ENCODE results near the gene ZBTB9.

Gene ZBTB9

GRCh38 chr6:33424855-33425667, 29.3 kb upstream of the ZBTB9 start:
- DNase-seq, result peak; percentile 68 to 69
- TF ChIP-seq GATA1 (IDR thresholded peaks at IDR 0.05; ENCODE audit: low read depth, low read length) (no peak), POLR2A (IDR thresholded peaks at IDR 0.05; ENCODE audit: low read length) (peak; percentile 62)

GRCh38 chr6:33425668-33426577, 28.5 kb upstream of the ZBTB9 start:
- TF ChIP-seq POLR2A (IDR thresholded peaks at IDR 0.05; ENCODE audit: low read length), result peak; percentile 47
- TF ChIP-seq GATA1 (IDR thresholded peaks at IDR 0.05; ENCODE audit: low read depth, low read length), result no peak

DNA sequence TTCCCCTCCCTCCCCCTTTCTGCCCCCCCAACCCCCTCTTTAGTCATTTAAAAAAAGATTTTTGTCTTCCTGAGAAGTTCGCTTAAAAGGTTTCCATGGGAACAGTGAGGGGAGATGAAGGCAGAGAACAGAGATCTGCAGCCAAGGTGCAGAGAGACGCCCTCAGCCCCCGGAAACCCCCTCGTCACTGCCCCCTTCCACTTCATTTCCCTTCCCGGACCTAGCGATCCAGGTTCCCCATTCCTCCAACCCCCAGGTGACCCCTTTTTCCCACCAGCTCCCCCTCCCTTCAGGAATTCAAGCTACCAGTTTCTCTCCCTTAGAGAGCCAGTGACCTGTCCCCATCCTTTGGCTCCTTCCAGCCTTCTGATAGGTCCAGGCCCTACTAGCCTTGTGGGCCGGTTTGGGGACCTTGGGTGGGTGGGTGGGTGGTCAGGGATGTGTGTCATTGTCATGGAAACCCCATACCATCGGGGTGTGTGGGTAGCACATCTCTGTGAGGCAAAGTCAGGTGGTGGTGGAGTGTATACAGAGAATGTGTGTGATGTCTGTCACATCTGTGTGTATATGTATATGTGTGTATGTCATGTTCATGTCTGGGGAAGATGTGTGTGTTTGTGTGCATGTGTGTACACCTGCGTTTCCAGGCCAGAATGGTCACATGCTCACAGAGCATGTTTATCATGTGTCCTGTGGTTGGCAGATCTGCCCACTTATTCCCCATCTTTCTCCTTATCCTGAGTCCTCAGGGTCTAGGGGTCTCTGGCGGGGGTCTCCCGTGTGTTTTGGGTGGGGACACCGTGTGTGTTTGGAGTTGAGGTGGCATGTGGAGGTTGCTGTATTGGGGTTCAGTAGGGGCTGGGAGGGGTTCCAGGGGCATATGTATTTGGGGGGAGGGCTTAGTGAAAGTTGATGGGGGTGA, 27.5 kb upstream of the ZBTB9 start:
- DNase-seq, result peak; percentile 42 to 46
- TF ChIP-seq GATA1 (IDR thresholded peaks at IDR 0.05; ENCODE audit: low read depth, low read length) (no peak), POLR2A (IDR thresholded peaks at IDR 0.05; ENCODE audit: low read length) (no peak)

More at GRCh38 chr6:33425668-33426577, 28.5 kb upstream of the ZBTB9 start:
- peak; percentile 91 to 93 for DNase-seq

GRCh38 chr6:33427585-33428223, 26.7 kb upstream of the ZBTB9 start:
- TF ChIP-seq POLR2A (IDR thresholded peaks at IDR 0.05; ENCODE audit: low read length) (peak; percentile 19), GATA1 (IDR thresholded peaks at IDR 0.05; ENCODE audit: low read depth, low read length) (no peak)
- DNase-seq, result peak; percentile 74 to 84

GRCh38 chr6:33428224-33428965, 26.0 kb upstream of the ZBTB9 start:
- TF ChIP-seq POLR2A (IDR thresholded peaks at IDR 0.05; ENCODE audit: low read length), result no peak
- TF ChIP-seq GATA1 (IDR thresholded peaks at IDR 0.05; ENCODE audit: low read depth, low read length), result no peak
- DNase-seq, result peak; percentile 67 to 85

DNA sequence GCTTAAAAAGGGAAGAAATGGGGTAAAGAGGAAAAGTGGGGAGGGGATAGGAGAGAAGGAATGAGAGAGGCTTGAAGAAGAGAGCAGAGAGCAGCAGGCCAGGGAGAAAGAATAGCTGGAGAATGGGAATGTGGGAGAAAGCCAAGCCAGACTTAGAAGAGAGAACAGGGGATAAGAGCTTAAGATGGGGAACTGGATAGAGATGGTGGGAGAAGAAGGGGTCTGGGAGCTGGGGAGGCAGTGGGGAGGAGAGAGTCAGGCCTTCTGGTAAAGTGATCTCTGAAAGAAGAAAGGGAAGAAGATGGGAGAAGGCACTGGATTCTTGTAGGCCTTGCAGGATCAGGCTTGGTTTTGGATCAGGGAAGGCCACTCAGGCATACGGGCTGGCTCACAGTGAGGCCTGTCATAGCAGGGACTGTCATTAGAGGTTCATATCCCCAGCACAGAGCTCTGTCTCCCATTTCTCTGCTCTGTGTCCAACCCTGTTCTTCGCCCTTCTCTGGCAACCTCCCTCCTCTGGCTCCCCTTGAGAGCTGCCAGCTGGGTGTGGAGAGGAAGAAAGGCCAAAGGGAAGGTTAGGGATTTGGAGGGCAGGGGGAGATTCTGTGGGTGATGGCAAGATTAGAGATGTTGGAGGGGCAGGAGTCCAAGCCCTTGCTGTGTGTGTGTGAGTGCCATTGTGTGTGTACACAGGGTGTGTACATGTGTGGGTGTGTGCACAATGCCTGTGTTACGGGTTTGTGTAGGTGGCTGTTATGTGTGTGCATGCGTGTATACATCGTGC, 25.2 kb upstream of the ZBTB9 start:
- DNase-seq, result no peak
- TF ChIP-seq GATA1 (IDR thresholded peaks at IDR 0.05; ENCODE audit: low read depth, low read length) (no peak), POLR2A (IDR thresholded peaks at IDR 0.05; ENCODE audit: low read length) (no peak)

- DNase-seq, result no peak
- TF ChIP-seq GATA1 (IDR thresholded peaks at IDR 0.05; ENCODE audit: low read depth, low read length) (no peak), POLR2A (IDR thresholded peaks at IDR 0.05; ENCODE audit: low read length) (no peak)
These were observed 24.7 kb upstream of the ZBTB9 start for GRCh38 chr6:33429750-33430052.

- DNase-seq, result no peak
- no peak for TF ChIP-seq POLR2A (IDR thresholded peaks at IDR 0.05; ENCODE audit: low read length)
- TF ChIP-seq GATA1 (IDR thresholded peaks at IDR 0.05; ENCODE audit: low read depth, low read length), result no peak
These were observed 24.0 kb upstream of the ZBTB9 start for GRCh38 chr6:33430334-33430733.

- TF ChIP-seq POLR2A (IDR thresholded peaks at IDR 0.05; ENCODE audit: low read length), result no peak
- no peak for TF ChIP-seq GATA1 (IDR thresholded peaks at IDR 0.05; ENCODE audit: low read depth, low read length)
- peak; percentile 75 to 80 for DNase-seq
These were observed 23.1 kb upstream of the ZBTB9 start for GRCh38 chr6:33430991-33431879.

GRCh38 chr6:33431880-33432541, 22.4 kb upstream of the ZBTB9 start:
- no peak for DNase-seq
- no peak for TF ChIP-seq GATA1 (IDR thresholded peaks at IDR 0.05; ENCODE audit: low read depth, low read length)
- TF ChIP-seq POLR2A (IDR thresholded peaks at IDR 0.05; ENCODE audit: low read length), result no peak
